Sigmoid colon (tissue), 7 donors: ENCODE measurements around the gene DCBLD2. TPM values are rescaled to one million over a fixed set of nuclear protein-coding genes. Genes with fewer than 3 reads are reported as not detected.
A peak's percentile ranks its signal among the peaks of the same experiment; 100 is the strongest.

Experiments used
- DNase-seq: peaks from one replicate; pipeline ENCODE4 v3.0.0-alpha.2; 2019
- H3K27ac ChIP-seq, 4 donors: fragments of 200-600 bp; sonication (generic); one replicate each; pipeline ENCODE4 v1.5.1; 2016 to 2019; ENCODE audit warnings: mild to moderate bottlenecking in 1 of 4
- H3K27me3 ChIP-seq, 3 donors: fragments of 200-600 bp; sonication (generic); one replicate each; pipeline ENCODE4 v1.5.1; 2019; ENCODE audit warnings: mild to moderate bottlenecking in 1 of 3
- H3K36me3 ChIP-seq, 4 donors: fragments of 200-600 bp; sonication (generic); one replicate each; pipeline ENCODE4 v1.5.1; 2016 to 2019
- H3K4me1 ChIP-seq, 4 donors: fragments of 200-600 bp; sonication (generic); one replicate each; pipeline ENCODE4 v1.5.1; 2017 to 2019
- H3K4me3 ChIP-seq, 4 donors: fragments of 200-600 bp; sonication (generic); one replicate each; pipeline ENCODE4 v1.5.1; 2017 to 2019; ENCODE audit warnings: mild to moderate bottlenecking in 2 of 4, moderate library complexity in 1 of 4
- H3K9me3 ChIP-seq, 4 donors: fragments of 200-600 bp in 3 of 4; sonication (generic) in 3 of 4; one replicate each; pipeline versions ENCODE4 v1.5.1 to v1.6.1; 2013 to 2019
- CTCF ChIP-seq, 4 experiments: fragments of 450-650 bp in 3 of 4; fragments of 200-600 bp in 1 of 4; IDR thresholded peaks; one replicate each; pipeline ENCODE4 v1.5.1; 2016 to 2019; ENCODE audit warnings: antibody characterized with exemption in 4 of 4, mild to moderate bottlenecking in 3 of 4, moderate library complexity in 2 of 4
- EP300 ChIP-seq, 4 donors: sonication (generic); formaldehyde crosslinking; IDR thresholded peaks; one replicate each; pipeline ENCODE4 v1.6.1; 2017; ENCODE audit warnings: antibody characterized with exemption in 4 of 4
- POLR2A ChIP-seq, 2 donors: fragments of 450-650 bp; IDR thresholded peaks; one replicate each; pipeline ENCODE4 v1.6.1; 2016; ENCODE audit warnings: antibody characterized with exemption in 2 of 2, mild to moderate bottlenecking in 2 of 2, moderate library complexity in 2 of 2
- POLR2AphosphoS5 ChIP-seq, 4 donors: sonication (generic); formaldehyde crosslinking; IDR thresholded peaks; one replicate each; pipeline ENCODE4 v1.6.1; 2017; ENCODE audit warnings: antibody characterized with exemption in 4 of 4
- WGBS, 2 donors: extraction: QIAGEN DNeasy Blood & Tissue Kit; methylation state at CpG; one replicate each; pipeline ENCODE4 v1.1.7; 2013; 5-methylcytosine and 5-hydroxymethylcytosine counted together
- intact Hi-C: fragments of 100-400 bp; cut with DNase I; formaldehyde crosslinking; loops from one replicate; pipeline ENCODE4 v1.15.1; 2023
- polyA plus RNA-seq, 3 donors: library from polyadenylated mRNA; stranded (reverse); fragments of 200-250 nt; gene quantifications; one replicate each; pipeline ENCODE4 v1.2.3, GENCODE V29; 2013
- total RNA-seq, 4 donors: library from RNA; depleted of rRNA; stranded (reverse); fragments of >200 nt; gene quantifications; one replicate each; pipeline ENCODE4 v1.1.0, GENCODE V29; 2016
- donor health status: healthy with polysubstance abuse.
- donor health status: Bipolar disorder and iron deficiency.
- donor health status: healthy.

Gene DCBLD2
- total and polyA plus RNA-seq, 7 donors = 1.2 to 56.5 (median 38.8) TPM

GRCh38 chr3:98894791-98895576 lies 6.5 kb downstream of the DCBLD2 start:
- Histone ChIP-seq H3K4me1 (peaks cover 0 to 69% (median 47%) of the 10 kb centered on the region in 4 donors), H3K9me3 (no peaks in the 10 kb centered on the region), H3K36me3 (no peaks in the 10 kb centered on the region), H3K4me3 (no peak overlapping the region), H3K27me3 (no peaks in the 10 kb centered on the region), H3K27ac (no peak overlapping the region)
- no peak for TF ChIP-seq POLR2AphosphoS5 (IDR thresholded peaks at IDR 0.05)
- TF ChIP-seq POLR2A (IDR thresholded peaks at IDR 0.05) = no peak
- no peak for TF ChIP-seq EP300 (IDR thresholded peaks at IDR 0.05)
- no peak for TF ChIP-seq CTCF (IDR thresholded peaks at IDR 0.05)
- no peak for DNase-seq
- intact Hi-C loops = no loop called here
- WGBS, 2 donors = 92 to 94% methylated on average over 8 of the region's 8 CpGs

GRCh38 chr3:98893740-98894139 lies 7.8 kb downstream of the DCBLD2 start:
- intact Hi-C loops = no loop called here
- no peak for TF ChIP-seq POLR2A (IDR thresholded peaks at IDR 0.05)
- no peak for TF ChIP-seq CTCF (IDR thresholded peaks at IDR 0.05)
- no peak for TF ChIP-seq EP300 (IDR thresholded peaks at IDR 0.05)
- no peak for TF ChIP-seq POLR2AphosphoS5 (IDR thresholded peaks at IDR 0.05)
- no peak for DNase-seq

GRCh38 chr3:98892263-98892662 lies 9.2 kb downstream of the DCBLD2 start:
- peaks cover 0 to 69% (median 43%) of the 10 kb centered on the region in 4 donors for H3K4me1 ChIP-seq
- H3K9me3 ChIP-seq = no peaks in the 10 kb centered on the region
- no peaks in the 10 kb centered on the region for H3K27me3 ChIP-seq
- H3K27ac ChIP-seq = no peak overlapping the region
- H3K4me3 ChIP-seq = no peak overlapping the region
- no peaks in the 10 kb centered on the region for H3K36me3 ChIP-seq
- TF ChIP-seq POLR2A (IDR thresholded peaks at IDR 0.05) (no peak), POLR2AphosphoS5 (IDR thresholded peaks at IDR 0.05) (no peak), CTCF (IDR thresholded peaks at IDR 0.05) (no peak), EP300 (IDR thresholded peaks at IDR 0.05) (no peak)
- DNase-seq = no peak
- intact Hi-C loops = no loop called here
- WGBS, 2 donors = 93 to 95% methylated on average over 3 of the region's 3 CpGs

More at GRCh38 chr3:98893740-98894139, 7.8 kb downstream of the DCBLD2 start:
- Histone ChIP-seq H3K36me3 (no peaks in the 10 kb centered on the region), H3K27ac (no peak overlapping the region), H3K27me3 (no peaks in the 10 kb centered on the region), H3K9me3 (no peaks in the 10 kb centered on the region), H3K4me1 (peaks cover 0 to 69% (median 41%) of the 10 kb centered on the region in 4 donors), H3K4me3 (no peak overlapping the region)
- 53 to 56% methylated on average over 3 of the region's 3 CpGs for WGBS, 2 donors

GRCh38 chr3:98890965-98891910 lies 10.3 kb downstream of the DCBLD2 start:
- peak overlapping the region in 1 of 4 donors; percentile 15 for H3K27ac ChIP-seq
- H3K4me1 ChIP-seq = peaks cover 0 to 79% (median 48%) of the 10 kb centered on the region in 4 donors
- H3K4me3 ChIP-seq = no peak overlapping the region
- TF ChIP-seq EP300 (IDR thresholded peaks at IDR 0.05) (no peak), POLR2AphosphoS5 (IDR thresholded peaks at IDR 0.05) (no peak), POLR2A (IDR thresholded peaks at IDR 0.05) (no peak), CTCF (IDR thresholded peaks at IDR 0.05) (no peak)
- no peaks in the 10 kb centered on the region for H3K27me3 ChIP-seq
- DNase-seq = no peak
- no peaks in the 10 kb centered on the region for H3K36me3 ChIP-seq
- intact Hi-C loops = no loop called here
- WGBS, 2 donors = 48 to 69% methylated on average over 3 of the region's 3 CpGs
- no peaks in the 10 kb centered on the region for H3K9me3 ChIP-seq
